ENCODE data around the gene BHLHA15. TPM values are rescaled to one million over a fixed set of nuclear protein-coding genes. Genes with fewer than 3 reads are reported as not detected.

The BHLHA15 gene
- total and polyA plus RNA-seq, 9 of the 15 experiments (the other 6 are each of a cell fraction or from before 2014, with no cell fraction given): 0.22 to 2.0 (median 1.1) TPM; not detected in 4

DNA sequence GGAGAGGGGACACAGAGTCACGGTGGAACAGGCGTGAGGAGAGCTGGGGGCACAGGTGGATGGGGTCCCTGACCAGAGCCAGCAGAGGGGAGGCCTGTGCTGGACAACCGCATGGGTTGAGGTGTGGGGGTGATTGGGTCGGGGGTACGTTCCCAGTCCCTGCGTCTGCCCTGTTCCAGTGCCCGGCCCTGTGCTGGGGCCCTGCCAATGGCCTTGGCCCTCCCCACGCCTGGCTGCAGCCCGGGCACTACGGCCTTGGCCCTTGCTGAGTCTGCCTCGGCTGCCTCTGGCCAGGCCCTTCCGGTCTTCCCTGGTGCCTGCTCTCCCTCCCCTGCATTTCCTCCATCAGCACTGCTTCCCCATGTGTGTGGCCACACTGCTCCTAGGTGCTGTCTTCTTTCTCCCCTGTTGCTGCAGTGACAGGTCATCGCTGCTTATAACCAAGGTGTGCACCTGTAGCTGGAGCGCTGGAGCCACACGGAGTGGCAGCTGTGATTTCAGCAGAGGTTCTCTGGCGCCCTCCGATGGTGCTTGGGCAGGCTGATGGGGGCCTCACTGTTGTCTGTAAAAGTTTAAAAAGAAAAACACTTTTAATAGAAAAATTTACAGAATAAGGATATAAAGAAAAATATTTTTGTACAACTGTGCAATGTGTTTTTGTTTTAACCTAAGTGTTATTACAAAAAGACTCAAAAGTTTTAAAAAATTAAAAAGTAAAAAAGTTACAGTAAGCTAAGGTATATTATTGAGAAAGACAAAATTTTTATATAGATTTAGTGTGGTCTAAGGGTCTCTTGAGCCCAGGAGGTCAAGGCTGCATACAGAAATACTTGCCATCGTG, 45.2 kb upstream of the BHLHA15 start (continued):
- TF ChIP-seq ZNF24 (IDR thresholded peaks at IDR 0.05) (no peak), POLR2G (IDR thresholded peaks at IDR 0.05; ENCODE audit: low read depth, low read length) (peak; percentile 38; the same call in 1 of the 2 replicates), TGIF2 (CRISPR knock-in tag; IDR thresholded peaks at IDR 0.05) (no peak), NR4A1 (CRISPR knock-in tag; IDR thresholded peaks at IDR 0.05) (no peak), NR4A1 (tag; IDR thresholded peaks at IDR 0.05) (no peak), CC2D1A (IDR thresholded peaks at IDR 0.05) (0 out of 2 replicates have a peak, but pooled peaks have one; percentile 46), ZNF445 (CRISPR knock-in tag; IDR thresholded peaks at IDR 0.05; ENCODE audit: low read depth) (no peak), NFIC (IDR thresholded peaks at IDR 0.05) (no peak), PHF21A (IDR thresholded peaks at IDR 0.05; ENCODE audit: borderline replicate concordance, low read depth) (no peak), SMC3 (conservative IDR thresholded peaks at IDR 0.05; ENCODE audit: insufficient read depth, low read depth, low read length) (peak; percentile 60), ATF7 (IDR thresholded peaks at IDR 0.05) (no peak), RAD21 (CRISPR knock-in tag; conservative IDR thresholded peaks at IDR 0.05 in 1 of 2, IDR thresholded peaks at IDR 0.05 in 1 of 2) (peak; percentile 71 to 83), TRIM24 (IDR thresholded peaks at IDR 0.05) (no peak), ZNF778 (CRISPR knock-in tag; IDR thresholded peaks at IDR 0.05) (no peak)
- TF ChIP-seq, protein P1, sequence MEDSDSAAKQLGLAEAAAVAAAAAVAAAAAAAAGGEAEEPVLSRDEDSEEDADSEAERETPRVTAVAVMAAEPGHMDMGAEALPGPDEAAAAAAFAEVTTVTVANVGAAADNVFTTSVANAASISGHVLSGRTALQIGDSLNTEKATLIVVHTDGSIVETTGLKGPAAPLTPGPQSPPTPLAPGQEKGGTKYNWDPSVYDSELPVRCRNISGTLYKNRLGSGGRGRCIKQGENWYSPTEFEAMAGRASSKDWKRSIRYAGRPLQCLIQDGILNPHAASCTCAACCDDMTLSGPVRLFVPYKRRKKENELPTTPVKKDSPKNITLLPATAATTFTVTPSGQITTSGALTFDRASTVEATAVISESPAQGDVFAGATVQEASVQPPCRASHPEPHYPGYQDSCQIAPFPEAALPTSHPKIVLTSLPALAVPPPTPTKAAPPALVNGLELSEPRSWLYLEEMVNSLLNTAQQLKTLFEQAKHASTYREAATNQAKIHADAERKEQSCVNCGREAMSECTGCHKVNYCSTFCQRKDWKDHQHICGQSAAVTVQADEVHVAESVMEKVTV (CRISPR knock-in tag; IDR thresholded peaks at IDR 0.05): peak; percentile 70

Data from K562 (cell line).